Activated naive CD4-positive, alpha-beta T cell treated with anti-CD3 and anti-CD28 coated beads for 36 hours (primary cell): Measurements from ENCODE around the gene LRP1B. TPM values are rescaled to one million over a fixed set of nuclear protein-coding genes. Genes with fewer than 3 reads are reported as not detected.
"Not testable (repeated sequence)": the region's sequence is repeated elsewhere in the genome, so short reads cannot be mapped to it uniquely, and the experiment has no call there.

Experiments used
- CTCF ChIA-PET: fragments of 350-600 bp; sonication (Branson Sonifier 250); formaldehyde crosslinking; loops from one replicate; lab custom pipeline; 2021; ENCODE audit warnings: antibody characterized with exemption; lab: Charles Lee
- DNase-seq: peaks from one replicate; pipeline ENCODE4 v3.0.0-alpha.2; 2020
- H3K27ac Mint-ChIP-seq: one replicate; pipeline ENCODE4 v1.8.0; 2021; ENCODE audit warnings: mild to moderate bottlenecking, mixed read lengths
- H3K27me3 Mint-ChIP-seq: one replicate; pipeline ENCODE4 v1.8.0; 2021; ENCODE audit warnings: low read depth, mixed read lengths
- H3K36me3 Mint-ChIP-seq: one replicate; pipeline ENCODE4 v1.8.0; 2021; ENCODE audit warnings: low read depth, mixed read lengths
- H3K4me1 Mint-ChIP-seq: one replicate; pipeline ENCODE4 v1.8.0; 2021; ENCODE audit warnings: low read depth, mixed read lengths
- H3K4me3 Mint-ChIP-seq: one replicate; pipeline ENCODE4 v1.8.0; 2021; ENCODE audit warnings: mild to moderate bottlenecking, moderate library complexity, mixed read lengths
- H3K9me3 Mint-ChIP-seq: one replicate; pipeline ENCODE4 v1.8.0; 2021; ENCODE audit warnings: mixed read lengths
- intact Hi-C: fragments of 100-400 bp; cut with micrococcal nuclease; formaldehyde crosslinking; loops from one replicate; pipeline ENCODE4 v1.15.1; 2023
- total RNA-seq, 2 experiments: library from RNA; stranded (reverse); gene quantifications; one replicate each; pipeline ENCODE4 v1.2.3, GENCODE V29; 2021

Gene LRP1B
- total RNA-seq, 2 experiments from 2014 or later = not detected

- Mint-ChIP-seq H3K9me3 (peaks cover 9% of the 10 kb centered on the region), H3K27ac (no peak overlapping the region), H3K36me3 (no peaks in the 10 kb centered on the region), H3K4me3 (no peak overlapping the region), H3K27me3 (no peaks in the 10 kb centered on the region), H3K4me1 (no peaks in the 10 kb centered on the region)
- CTCF ChIA-PET = no interaction called here
- no peak for DNase-seq
- intact Hi-C loops = no loop called here
Observed at GRCh38 chr2:140994856-140995255, 1136.0 kb downstream of the LRP1B start.

GRCh38 chr2:140990416-140990815, 1140.4 kb downstream of the LRP1B start:
- intact Hi-C loops = no loop called here
- H3K4me3 Mint-ChIP-seq = no peak overlapping the region
- DNase-seq = no peak
- no peaks in the 10 kb centered on the region for H3K27me3 Mint-ChIP-seq
- H3K36me3 Mint-ChIP-seq = no peaks in the 10 kb centered on the region
- H3K27ac Mint-ChIP-seq = no peak overlapping the region
- CTCF ChIA-PET = no interaction called here
- no peaks in the 10 kb centered on the region for H3K4me1 Mint-ChIP-seq
- peaks cover 5% of the 10 kb centered on the region for H3K9me3 Mint-ChIP-seq

- Mint-ChIP-seq H3K27ac (no peak overlapping the region), H3K4me3 (no peak overlapping the region), H3K36me3 (no peaks in the 10 kb centered on the region), H3K27me3 (no peaks in the 10 kb centered on the region), H3K9me3 (peaks cover 8% of the 10 kb centered on the region), H3K4me1 (no peaks in the 10 kb centered on the region)
- no peak for DNase-seq
- intact Hi-C loops = no loop called here
- CTCF ChIA-PET = no interaction called here
Observed at GRCh38 chr2:140988597-140988996, 1142.2 kb downstream of the LRP1B start.

GRCh38 chr2:140986456-140986855, 1144.4 kb downstream of the LRP1B start:
- peaks cover 6% of the 10 kb centered on the region for H3K9me3 Mint-ChIP-seq
- H3K27me3 Mint-ChIP-seq = no peaks in the 10 kb centered on the region
- no peaks in the 10 kb centered on the region for H3K4me1 Mint-ChIP-seq
- CTCF ChIA-PET = no interaction called here
- intact Hi-C loops = no loop called here
- H3K36me3 Mint-ChIP-seq = no peaks in the 10 kb centered on the region
- no peak for DNase-seq
- no peak overlapping the region for H3K27ac Mint-ChIP-seq
- H3K4me3 Mint-ChIP-seq = no peak overlapping the region

DNA sequence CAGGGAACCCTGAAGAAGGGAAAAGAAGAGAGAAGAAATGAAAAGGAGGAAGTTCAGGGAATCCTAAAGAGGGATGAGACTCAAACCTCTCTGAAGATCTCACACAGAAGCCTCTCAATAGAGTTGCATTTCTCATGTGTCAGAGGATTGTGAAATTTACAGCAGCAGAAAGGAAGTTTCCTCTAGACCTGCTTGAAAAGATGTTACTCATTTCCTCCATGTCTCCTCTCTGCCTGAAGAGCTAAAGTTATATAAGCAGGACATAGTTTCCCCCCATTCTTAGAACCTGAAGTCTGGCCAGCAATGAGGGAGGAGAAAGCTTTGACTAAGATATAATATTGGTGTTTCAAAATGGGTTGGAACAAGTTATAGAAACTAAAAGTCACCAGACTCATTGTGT, 1155.6 kb downstream of the LRP1B start:
- Mint-ChIP-seq H3K4me1 (no peaks in the 10 kb centered on the region), H3K36me3 (no peaks in the 10 kb centered on the region), H3K9me3 (peaks cover 5% of the 10 kb centered on the region), H3K27ac (no peak overlapping the region), H3K4me3 (no peak overlapping the region), H3K27me3 (no peaks in the 10 kb centered on the region)
- DNase-seq = no peak
- CTCF ChIA-PET = no interaction called here
- intact Hi-C loops = no loop called here

- CTCF ChIA-PET = interaction anchor here (0.7 kb wide), 1 partner anchor 10 kb away, joined by 3 read pairs; no protein-coding TSS in a partner anchor
- intact Hi-C loops = no loop called here
- Mint-ChIP-seq H3K27ac (no peak overlapping the region), H3K27me3 (no peaks in the 10 kb centered on the region), H3K4me1 (no peaks in the 10 kb centered on the region), H3K4me3 (no peak overlapping the region), H3K9me3 (peaks cover 5% of the 10 kb centered on the region), H3K36me3 (no peaks in the 10 kb centered on the region)
- no peak for DNase-seq
Observed at GRCh38 chr2:140972724-140973123, 1158.1 kb downstream of the LRP1B start.

- CTCF ChIA-PET, H3K27ac Mint-ChIP-seq, H3K9me3 Mint-ChIP-seq, DNase-seq, intact Hi-C loops, H3K4me1 Mint-ChIP-seq, H3K4me3 Mint-ChIP-seq, H3K27me3 Mint-ChIP-seq, H3K36me3 Mint-ChIP-seq: not testable (repeated sequence)
Observed at GRCh38 chr2:140964324-140964723, 1166.5 kb downstream of the LRP1B start.

- no peak for DNase-seq
- H3K9me3 Mint-ChIP-seq = peaks cover 2% of the 10 kb centered on the region
- H3K4me1 Mint-ChIP-seq = no peaks in the 10 kb centered on the region
- H3K4me3 Mint-ChIP-seq = no peak overlapping the region
- no peaks in the 10 kb centered on the region for H3K27me3 Mint-ChIP-seq
- H3K36me3 Mint-ChIP-seq = no peaks in the 10 kb centered on the region
- no peak overlapping the region for H3K27ac Mint-ChIP-seq
- CTCF ChIA-PET = no interaction called here
- intact Hi-C loops = no loop called here
Observed at GRCh38 chr2:140949932-140950331, 1180.9 kb downstream of the LRP1B start.

DNA sequence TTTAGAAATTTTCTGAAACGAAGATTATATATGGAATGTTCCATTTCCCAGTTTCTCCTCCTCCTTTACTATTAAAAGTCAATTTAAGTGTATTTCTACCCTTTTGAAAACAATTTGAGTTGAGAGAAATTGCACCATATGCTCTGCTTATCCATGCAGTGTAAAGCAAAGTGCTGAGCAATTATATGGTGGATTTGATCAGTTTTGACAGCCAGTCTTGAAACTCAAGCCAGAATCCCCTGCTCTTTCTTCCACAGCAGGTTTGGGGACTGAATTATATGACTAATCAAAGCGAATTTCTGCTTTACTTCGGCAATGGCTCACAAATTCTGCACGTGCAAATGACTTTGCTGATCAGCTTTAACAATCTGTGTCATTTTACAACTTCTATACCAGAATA, 1183.6 kb downstream of the LRP1B start:
- H3K36me3 Mint-ChIP-seq = no peaks in the 10 kb centered on the region
- H3K4me1 Mint-ChIP-seq = no peaks in the 10 kb centered on the region
- CTCF ChIA-PET = no interaction called here
- H3K9me3 Mint-ChIP-seq = peaks cover 5% of the 10 kb centered on the region
- H3K4me3 Mint-ChIP-seq = no peak overlapping the region
- no peak for DNase-seq
- H3K27me3 Mint-ChIP-seq = no peaks in the 10 kb centered on the region
- intact Hi-C loops = no loop called here
- no peak overlapping the region for H3K27ac Mint-ChIP-seq

DNA sequence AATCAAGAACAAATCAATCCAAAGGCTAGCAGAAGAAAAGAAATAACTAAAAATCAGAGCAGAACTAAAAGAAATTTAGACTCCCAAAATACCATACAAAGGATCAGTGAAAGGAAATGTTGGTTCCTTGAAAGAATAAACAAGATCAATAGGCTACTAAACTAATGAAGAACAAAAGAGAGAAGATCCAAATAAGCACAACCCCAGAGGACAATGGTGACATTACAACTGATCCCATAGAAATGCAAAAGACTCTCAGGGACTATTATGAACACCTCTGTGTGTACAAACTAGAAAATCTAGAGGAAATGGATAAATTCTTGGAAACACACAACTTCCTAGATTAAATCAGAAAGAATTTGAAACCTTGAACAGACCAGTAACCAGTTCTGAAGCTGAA, 1186.9 kb downstream of the LRP1B start:
- H3K27me3 Mint-ChIP-seq = no peaks in the 10 kb centered on the region
- no peak overlapping the region for H3K27ac Mint-ChIP-seq
- H3K36me3 Mint-ChIP-seq = no peaks in the 10 kb centered on the region
- peaks cover 8% of the 10 kb centered on the region for H3K9me3 Mint-ChIP-seq
- CTCF ChIA-PET = interaction anchor here (0.5 kb wide), 1 partner anchor 361 kb away, joined by 3 read pairs; no protein-coding TSS in a partner anchor
- H3K4me1 Mint-ChIP-seq = no peaks in the 10 kb centered on the region
- intact Hi-C loops = no loop called here
- H3K4me3 Mint-ChIP-seq = no peak overlapping the region
- DNase-seq = no peak

DNA sequence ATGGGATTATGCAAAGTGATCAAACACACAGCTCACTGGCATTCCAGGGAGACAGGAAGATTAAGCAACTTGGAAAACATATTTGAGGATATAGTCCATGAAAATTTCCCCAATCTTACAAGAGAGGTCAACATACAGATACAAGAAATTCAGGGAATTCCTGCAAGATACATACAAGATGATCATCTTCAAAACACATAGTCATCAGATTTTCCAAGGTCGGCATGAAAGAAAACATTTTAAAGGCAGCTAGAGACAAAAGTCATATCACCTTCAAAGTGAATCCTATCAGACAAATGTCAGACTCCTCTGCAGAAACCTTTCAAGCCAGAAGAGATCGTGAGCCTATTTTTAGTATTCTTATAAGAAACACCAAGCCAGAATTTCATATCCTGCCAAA, 1188.5 kb downstream of the LRP1B start:
- no peak for DNase-seq
- CTCF ChIA-PET = no interaction called here
- H3K9me3 Mint-ChIP-seq = peaks cover 11% of the 10 kb centered on the region
- no peaks in the 10 kb centered on the region for H3K4me1 Mint-ChIP-seq
- H3K36me3 Mint-ChIP-seq = no peaks in the 10 kb centered on the region
- H3K27ac Mint-ChIP-seq = no peak overlapping the region
- intact Hi-C loops = no loop called here
- no peaks in the 10 kb centered on the region for H3K27me3 Mint-ChIP-seq
- no peak overlapping the region for H3K4me3 Mint-ChIP-seq

DNA sequence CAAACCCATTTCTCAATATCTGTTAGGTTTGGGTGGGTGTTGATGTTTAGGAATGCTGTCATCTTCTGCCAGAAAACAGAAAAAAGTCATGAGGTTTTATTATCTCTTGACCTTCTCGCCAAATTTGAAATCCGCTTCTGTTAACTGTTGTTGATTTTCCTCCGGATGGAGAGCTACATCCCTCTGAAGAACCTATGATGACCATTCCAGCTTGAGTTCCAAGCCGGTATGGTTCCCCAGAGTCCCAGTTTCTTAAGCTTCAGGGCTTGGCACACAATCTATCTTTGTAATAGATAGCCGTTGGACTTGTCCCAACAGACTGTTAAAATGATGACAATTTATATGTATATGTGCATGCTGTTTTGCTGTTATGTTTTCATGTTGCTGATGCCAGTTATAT, 1201.0 kb downstream of the LRP1B start:
- H3K4me1 Mint-ChIP-seq = no peaks in the 10 kb centered on the region
- H3K36me3 Mint-ChIP-seq = no peaks in the 10 kb centered on the region
- H3K9me3 Mint-ChIP-seq = peaks cover under 1% of the 10 kb centered on the region
- H3K27ac Mint-ChIP-seq = no peak overlapping the region
- H3K4me3 Mint-ChIP-seq = no peak overlapping the region
- CTCF ChIA-PET = no interaction called here
- H3K27me3 Mint-ChIP-seq = no peaks in the 10 kb centered on the region
- no peak for DNase-seq
- intact Hi-C loops = no loop called here

DNA sequence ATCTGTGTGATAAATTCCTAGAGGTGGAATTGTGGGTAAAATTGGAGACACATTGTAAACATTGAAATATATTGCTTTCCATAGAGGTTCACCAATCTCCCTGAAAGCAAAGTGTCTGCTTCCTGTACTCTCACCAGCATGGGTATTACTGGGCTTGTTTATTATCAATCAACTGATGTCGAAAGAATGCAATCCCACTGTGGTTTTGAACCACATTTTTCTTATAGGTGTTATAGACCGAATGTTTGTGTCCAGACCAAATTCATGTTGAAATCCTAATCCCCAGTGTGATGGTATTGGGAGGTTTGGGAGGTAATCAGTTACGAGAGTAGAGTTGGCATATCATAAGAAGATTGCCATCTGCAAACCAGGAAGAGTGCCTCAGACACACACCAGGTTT, 1212.4 kb downstream of the LRP1B start:
- Mint-ChIP-seq H3K27ac (no peak overlapping the region), H3K36me3 (no peaks in the 10 kb centered on the region), H3K4me3 (no peak overlapping the region), H3K4me1 (no peaks in the 10 kb centered on the region), H3K27me3 (no peaks in the 10 kb centered on the region), H3K9me3 (peaks cover 16% of the 10 kb centered on the region)
- intact Hi-C loops = no loop called here
- DNase-seq = no peak
- CTCF ChIA-PET = no interaction called here

DNA sequence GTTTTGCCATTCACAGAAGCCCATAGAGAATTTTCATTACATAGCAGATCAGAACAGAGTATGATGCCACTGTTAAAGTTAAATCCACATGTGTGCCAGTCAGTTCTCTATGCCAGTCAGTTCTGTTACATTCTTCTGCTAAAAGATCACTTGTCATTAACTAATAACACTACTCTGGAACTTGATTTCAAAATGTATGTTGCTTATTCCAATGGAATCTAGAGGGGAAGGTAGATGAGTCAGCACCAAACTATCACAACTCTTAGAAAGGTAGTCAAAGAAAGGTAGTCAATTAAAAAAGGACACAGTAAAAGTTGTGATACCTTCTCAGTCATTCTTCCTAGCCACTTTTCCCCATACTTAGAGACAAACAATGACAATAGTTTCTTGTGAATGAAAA, 1214.4 kb downstream of the LRP1B start:
- Mint-ChIP-seq H3K27ac (no peak overlapping the region), H3K4me1 (no peaks in the 10 kb centered on the region), H3K27me3 (no peaks in the 10 kb centered on the region), H3K9me3 (peaks cover 14% of the 10 kb centered on the region), H3K4me3 (no peak overlapping the region), H3K36me3 (no peaks in the 10 kb centered on the region)
- DNase-seq = no peak
- CTCF ChIA-PET = interaction anchor here (1.2 kb wide), 1 partner anchor 10 kb away, joined by 3 read pairs; no protein-coding TSS in a partner anchor
- intact Hi-C loops = no loop called here
